Lung (tissue), 12 donors: ENCODE measurements around the gene PLPPR4. TPM values are rescaled to one million over a fixed set of nuclear protein-coding genes. Genes with fewer than 3 reads are reported as not detected.

ENCODE experiments used
- ATAC-seq: fragments of 200-7000 bp; cut with Tn5 transposase; one replicate; pipeline ENCODE4 v1.9.1; 2020; ENCODE audit warnings: moderate number of reproducible peaks; ENCODE audit not compliant: insufficient read depth, low FRiP score
- DNase-seq, 3 donors: peaks; one replicate each; pipeline ENCODE4 v3.0.0-alpha.2; 2013 to 2017
- H3K27ac ChIP-seq, 2 donors: one replicate each; pipeline ENCODE4 v1.5.1; 2013; ENCODE audit warnings: mild to moderate bottlenecking in 2 of 2, moderate library complexity in 2 of 2, control low read depth in 1 of 2, inconsistent platforms in 1 of 2, low read depth in 1 of 2, low read length in 1 of 2
- H3K27me3 ChIP-seq, 3 donors: one replicate each; pipeline ENCODE4 v1.5.1; 2013; ENCODE audit warnings: low read length in 2 of 3; ENCODE audit not compliant: control insufficient read depth in 3 of 3, insufficient read depth in 3 of 3
- H3K36me3 ChIP-seq, 4 donors: one replicate each; pipeline ENCODE4 v1.5.1; 2013; ENCODE audit warnings: low read length in 4 of 4, mild to moderate bottlenecking in 1 of 4, moderate library complexity in 1 of 4; ENCODE audit not compliant: control insufficient read depth in 4 of 4, insufficient read depth in 4 of 4
- H3K4me1 ChIP-seq, 5 donors: one replicate each; pipeline ENCODE4 v1.5.1; 2013; ENCODE audit warnings: low read length in 5 of 5, mild to moderate bottlenecking in 2 of 5, moderate library complexity in 1 of 5; ENCODE audit not compliant: control insufficient read depth in 5 of 5, insufficient read depth in 5 of 5
- H3K4me3 ChIP-seq: one replicate; pipeline ENCODE4 v1.5.1; 2013; ENCODE audit warnings: mild to moderate bottlenecking, control low read depth, moderate library complexity
- H3K9ac ChIP-seq, 2 donors: one replicate each; pipeline ENCODE4 v1.5.1; 2013; ENCODE audit warnings: low read length in 2 of 2, control low read depth in 1 of 2; ENCODE audit not compliant: insufficient read depth in 1 of 2
- H3K9me3 ChIP-seq, 4 donors: one replicate each; pipeline ENCODE4 v1.5.1; 2013; ENCODE audit warnings: low read length in 3 of 4, mild to moderate bottlenecking in 1 of 4, moderate library complexity in 1 of 4; ENCODE audit not compliant: control insufficient read depth in 4 of 4, insufficient read depth in 3 of 4
- CTCF ChIP-seq: IDR thresholded peaks from 2 replicates; pipeline ENCODE4 v1.5.1; 2012; ENCODE audit warnings: mild to moderate bottlenecking; ENCODE audit errors: control extremely low read depth, extremely low read depth
- WGBS, 2 donors: extraction: QIAGEN DNeasy Blood & Tissue Kit; methylation state at CpG; one replicate each; pipeline ENCODE4 v1.1.7; 2013; 5-methylcytosine and 5-hydroxymethylcytosine counted together
- polyA plus RNA-seq, 2 donors: library from polyadenylated mRNA; stranded (reverse); fragments of 200-250 nt; gene quantifications; one replicate each; pipeline ENCODE4 v1.2.1, GENCODE V29; 2013
- total RNA-seq, 2 donors: library from RNA; depleted of rRNA in 1 of 2; stranded (reverse); fragments of >200 nt in 1 of 2; gene quantifications; one replicate each; pipeline ENCODE4 v1.2.1, GENCODE V29; 2014 to 2021
- donor health status: control.
- donor health status: control.
- donor health status: Bipolar disorder and iron deficiency.
- donor health status: healthy.
- donor health status: DM: yes; HTN: yes; CAD: no.

PLPPR4 gene
- total and polyA plus RNA-seq, 4 donors: 0.20 to 31.2 (median 0.95) TPM

- ATAC-seq: no peak
- Histone ChIP-seq H3K9me3 (peaks cover 0 to 8% (median 1%) of the 10 kb centered on the region in 4 donors), H3K27ac (no peak overlapping the region), H3K27me3 (no peaks in the 10 kb centered on the region), H3K36me3 (no peaks in the 10 kb centered on the region), H3K9ac (no peak overlapping the region), H3K4me3 (no peak overlapping the region), H3K4me1 (peaks cover 0 to 42% (median 12%) of the 10 kb centered on the region in 5 donors)
- TF ChIP-seq CTCF: no peak
- 81 to 88% methylated on average over 1 of the region's 2 CpGs for WGBS, 2 donors
- DNase-seq: no peak
These were observed 36.1 kb upstream of the PLPPR4 start for GRCh38 chr1:99228153-99228552.

- no peak overlapping the region for H3K4me3 ChIP-seq
- H3K4me1 ChIP-seq: peaks cover 0 to 42% (median 12%) of the 10 kb centered on the region in 5 donors
- H3K9me3 ChIP-seq: peaks cover 0 to 8% (median 1%) of the 10 kb centered on the region in 4 donors
- no peaks in the 10 kb centered on the region for H3K36me3 ChIP-seq
- no peaks in the 10 kb centered on the region for H3K27me3 ChIP-seq
- ATAC-seq: no peak
- no peak overlapping the region for H3K27ac ChIP-seq
- no peak for TF ChIP-seq CTCF
- H3K9ac ChIP-seq: no peak overlapping the region
- WGBS, 2 donors: 54 to 91% methylated on average over 3 of the region's 3 CpGs
- peak in 2 of 3 donors; percentile 79 to 87 for DNase-seq
These were observed 35.2 kb upstream of the PLPPR4 start for GRCh38 chr1:99229122-99229521.

GRCh38 chr1:99230695-99231094 lies 33.6 kb upstream of the PLPPR4 start:
- ATAC-seq (no peak), DNase-seq (no peak)
- Histone ChIP-seq H3K36me3 (no peaks in the 10 kb centered on the region), H3K27ac (no peak overlapping the region), H3K9ac (no peak overlapping the region), H3K4me1 (peaks cover 0 to 42% (median 12%) of the 10 kb centered on the region in 5 donors), H3K4me3 (no peak overlapping the region), H3K27me3 (no peaks in the 10 kb centered on the region), H3K9me3 (no peaks in the 10 kb centered on the region)
- no peak for TF ChIP-seq CTCF

- no peak for TF ChIP-seq CTCF
- DNase-seq: no peak
- Histone ChIP-seq H3K27me3 (no peaks in the 10 kb centered on the region), H3K36me3 (no peaks in the 10 kb centered on the region), H3K27ac (no peak overlapping the region), H3K4me3 (no peak overlapping the region), H3K9ac (no peak overlapping the region), H3K4me1 (peaks cover 0 to 27% (median 0%) of the 10 kb centered on the region in 5 donors), H3K9me3 (no peaks in the 10 kb centered on the region)
- 33 to 39% methylated on average over 2 of the region's 2 CpGs for WGBS, 2 donors
- ATAC-seq: no peak
These were observed 32.1 kb upstream of the PLPPR4 start for GRCh38 chr1:99232172-99232571.
